ENCODE data around the gene FBXO31.

- TF ChIP-seq EZH2 (IDR thresholded peaks at IDR 0.05; ENCODE audit: borderline replicate concordance, insufficient read depth, low read depth, low read length, poor library complexity, severe bottlenecking) = no peak
- no peak for TF ChIP-seq CTCF (IDR thresholded peaks at IDR 0.05)
These were observed 78.6 kb downstream of the FBXO31 start for GRCh38 chr16:87304951-87305350.
